ENCODE measurements around the gene HEY2. TPM values are rescaled to one million over a fixed set of nuclear protein-coding genes. Genes with fewer than 3 reads are reported as not detected.

Gene HEY2
- total RNA-seq, 2 donors from 2014 or later, result 26.5 to 40.9 TPM

- peak overlapping the region; percentile 99 for H3K27ac ChIP-seq
- peaks cover 8% of the 10 kb centered on the region for H3K36me3 ChIP-seq
- ATAC-seq (ENCODE audit: insufficient number of reproducible peaks, low FRiP score, low read depth) (no peak), DNase-seq (ENCODE audit: low spot score) (no peak)
- H3K4me1 ChIP-seq (ENCODE audit: control insufficient read depth in 1 of 2, low read depth in 2 of 2), result peaks cover 25 to 38% of the 10 kb centered on the region in 2 donors
- H3K4me3 ChIP-seq, result peak overlapping the region; percentile 98
- no peaks in the 10 kb centered on the region for H3K27me3 ChIP-seq (replicated peaks; ENCODE audit: insufficient read depth)
- no peaks in the 10 kb centered on the region for H3K9me3 ChIP-seq
- TF ChIP-seq, protein P1, sequence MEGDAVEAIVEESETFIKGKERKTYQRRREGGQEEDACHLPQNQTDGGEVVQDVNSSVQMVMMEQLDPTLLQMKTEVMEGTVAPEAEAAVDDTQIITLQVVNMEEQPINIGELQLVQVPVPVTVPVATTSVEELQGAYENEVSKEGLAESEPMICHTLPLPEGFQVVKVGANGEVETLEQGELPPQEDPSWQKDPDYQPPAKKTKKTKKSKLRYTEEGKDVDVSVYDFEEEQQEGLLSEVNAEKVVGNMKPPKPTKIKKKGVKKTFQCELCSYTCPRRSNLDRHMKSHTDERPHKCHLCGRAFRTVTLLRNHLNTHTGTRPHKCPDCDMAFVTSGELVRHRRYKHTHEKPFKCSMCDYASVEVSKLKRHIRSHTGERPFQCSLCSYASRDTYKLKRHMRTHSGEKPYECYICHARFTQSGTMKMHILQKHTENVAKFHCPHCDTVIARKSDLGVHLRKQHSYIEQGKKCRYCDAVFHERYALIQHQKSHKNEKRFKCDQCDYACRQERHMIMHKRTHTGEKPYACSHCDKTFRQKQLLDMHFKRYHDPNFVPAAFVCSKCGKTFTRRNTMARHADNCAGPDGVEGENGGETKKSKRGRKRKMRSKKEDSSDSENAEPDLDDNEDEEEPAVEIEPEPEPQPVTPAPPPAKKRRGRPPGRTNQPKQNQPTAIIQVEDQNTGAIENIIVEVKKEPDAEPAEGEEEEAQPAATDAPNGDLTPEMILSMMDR (IDR thresholded peaks at IDR 0.05), result no peak
Observed at GRCh38 chr6:125751334-125751916, 2.0 kb downstream of the HEY2 start.

- Histone ChIP-seq H3K27me3 (replicated peaks; ENCODE audit: insufficient read depth) (no peaks in the 10 kb centered on the region), H3K4me1 (ENCODE audit: control insufficient read depth in 1 of 2, low read depth in 2 of 2) (peaks cover 30 to 51% of the 10 kb centered on the region in 2 donors), H3K9me3 (no peaks in the 10 kb centered on the region), H3K36me3 (peaks cover 8% of the 10 kb centered on the region), H3K4me3 (peak overlapping the region; percentile 98), H3K27ac (peak overlapping the region; percentile 68 to 99)
- DNase-seq (ENCODE audit: low spot score) (no peak), ATAC-seq (ENCODE audit: insufficient number of reproducible peaks, low FRiP score, low read depth) (no peak)
- TF ChIP-seq, protein P1 (IDR thresholded peaks at IDR 0.05), result no peak
Observed at GRCh38 chr6:125752773-125753172, 3.3 kb downstream of the HEY2 start.

DNA sequence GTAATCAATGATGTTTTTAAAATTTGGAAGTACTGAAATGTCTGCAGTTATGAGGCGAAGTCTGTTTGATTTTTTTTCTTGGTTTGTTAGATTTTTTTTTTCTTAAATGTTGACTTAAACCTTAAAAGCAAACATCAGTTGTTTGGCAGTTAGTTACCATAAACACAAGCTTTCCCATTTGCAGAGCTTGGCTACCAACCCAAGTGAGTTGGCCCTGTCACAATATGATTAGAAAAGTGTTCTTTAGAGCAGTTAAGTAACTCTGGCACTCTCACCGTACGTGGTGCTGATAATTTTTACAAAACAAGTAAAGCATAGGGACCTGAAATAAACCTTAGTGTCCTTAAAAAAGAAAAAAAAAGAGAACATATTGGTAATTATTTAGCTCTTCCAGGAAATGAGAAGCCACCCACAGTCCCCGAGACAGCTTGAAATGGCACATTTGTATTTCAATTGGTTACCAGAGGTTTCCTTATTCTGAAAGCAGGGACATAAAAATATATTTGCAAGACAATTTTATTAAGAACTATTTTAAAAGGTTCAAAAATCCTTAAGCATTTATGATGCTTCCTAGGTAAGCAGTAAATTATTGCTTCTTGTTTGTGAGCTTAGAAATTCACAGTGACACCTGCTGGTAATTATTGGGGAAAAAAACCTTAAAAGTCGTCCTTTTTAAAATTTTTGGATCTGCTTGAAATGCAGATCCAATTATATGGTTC is 3.9 kb downstream of the HEY2 start:
- Histone ChIP-seq H3K4me3 (peak overlapping the region; percentile 98), H3K36me3 (peaks cover 8% of the 10 kb centered on the region), H3K9me3 (no peaks in the 10 kb centered on the region), H3K4me1 (ENCODE audit: control insufficient read depth in 1 of 2, low read depth in 2 of 2) (peaks cover 35 to 57% of the 10 kb centered on the region in 2 donors), H3K27me3 (replicated peaks; ENCODE audit: insufficient read depth) (no peaks in the 10 kb centered on the region), H3K27ac (peak overlapping the region; percentile 68 to 99)
- DNase-seq (ENCODE audit: low spot score) (no peak), ATAC-seq (ENCODE audit: insufficient number of reproducible peaks, low FRiP score, low read depth) (no peak)
- TF ChIP-seq, protein P1 (IDR thresholded peaks at IDR 0.05), result peak; percentile 46

DNA sequence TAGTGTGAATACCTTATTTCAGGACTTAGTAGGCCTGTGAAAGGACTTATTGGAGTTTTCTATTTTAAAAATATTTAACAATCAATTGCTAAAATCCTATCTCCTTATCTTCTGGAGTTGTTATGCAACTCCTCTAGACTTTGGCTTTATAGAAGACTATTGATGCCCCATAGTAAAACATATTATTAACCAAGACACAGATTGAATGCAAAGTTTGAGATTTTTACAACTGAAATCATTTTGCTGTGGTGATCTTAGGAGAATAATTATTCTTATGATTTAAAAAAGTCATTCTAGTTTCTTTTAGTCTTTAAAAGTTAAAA is 4.5 kb downstream of the HEY2 start:
- peak overlapping the region; percentile 69 to 99 for H3K27ac ChIP-seq
- no peak for ATAC-seq (ENCODE audit: insufficient number of reproducible peaks, low FRiP score, low read depth)

GRCh38 chr6:125754566-125754965 is 5.1 kb downstream of the HEY2 start:
- H3K36me3 ChIP-seq, result peaks cover 11% of the 10 kb centered on the region
- H3K27ac ChIP-seq, result peak overlapping the region; percentile 69 to 99
- peaks cover 39 to 69% of the 10 kb centered on the region in 2 donors for H3K4me1 ChIP-seq (ENCODE audit: control insufficient read depth in 1 of 2, low read depth in 2 of 2)
- no peak for ATAC-seq (ENCODE audit: insufficient number of reproducible peaks, low FRiP score, low read depth)
- no peaks in the 10 kb centered on the region for H3K27me3 ChIP-seq (replicated peaks; ENCODE audit: insufficient read depth)
- H3K9me3 ChIP-seq, result no peaks in the 10 kb centered on the region
- DNase-seq (ENCODE audit: low spot score), result no peak
- TF ChIP-seq, protein P1 (IDR thresholded peaks at IDR 0.05), result no peak
- peak overlapping the region; percentile 35 for H3K4me3 ChIP-seq

More for the DNA sequence above, 4.5 kb downstream of the HEY2 start:
- DNase-seq (ENCODE audit: low spot score), result no peak
- no peaks in the 10 kb centered on the region for H3K9me3 ChIP-seq
- TF ChIP-seq, protein P1 (IDR thresholded peaks at IDR 0.05), result no peak
- peaks cover 36 to 62% of the 10 kb centered on the region in 2 donors for H3K4me1 ChIP-seq (ENCODE audit: control insufficient read depth in 1 of 2, low read depth in 2 of 2)
- H3K36me3 ChIP-seq, result peaks cover 8% of the 10 kb centered on the region
- H3K27me3 ChIP-seq (replicated peaks; ENCODE audit: insufficient read depth), result no peaks in the 10 kb centered on the region
- peak overlapping the region; percentile 98 for H3K4me3 ChIP-seq
